HFFc6 (cell line): Measurements from ENCODE around the gene TMEM109. TPM values are rescaled to one million over a fixed set of nuclear protein-coding genes. Genes with fewer than 3 reads are reported as not detected.

Experiments
- DNase-seq: peaks from one replicate; pipeline ENCODE4 v3.0.0-alpha.2; 2018
- H3K27ac Mint-ChIP-seq: 2 replicates; pipeline ENCODE4 v1.8.0; 2020; ENCODE audit warnings: mild to moderate bottlenecking, mixed read lengths
- H3K27me3 Mint-ChIP-seq: 2 replicates; pipeline ENCODE4 v1.8.0; 2021; ENCODE audit warnings: mild to moderate bottlenecking, moderate library complexity, mixed read lengths; ENCODE audit not compliant: insufficient read depth
- H3K36me3 Mint-ChIP-seq: 2 replicates; pipeline ENCODE4 v1.8.0; 2021; ENCODE audit warnings: low read depth, mixed read lengths
- H3K4me1 Mint-ChIP-seq: 2 replicates; pipeline ENCODE4 v1.8.0; 2020; ENCODE audit warnings: low read depth, mixed read lengths
- H3K4me3 Mint-ChIP-seq: 2 replicates; pipeline ENCODE4 v1.8.0; 2020; ENCODE audit warnings: mild to moderate bottlenecking, moderate library complexity, mixed read lengths
- H3K9me3 Mint-ChIP-seq: 2 replicates; pipeline ENCODE4 v1.8.0; 2020; ENCODE audit warnings: mild to moderate bottlenecking, mixed read lengths
- CTCF ChIP-seq: fragments of 200-600 bp; sonication (generic); IDR thresholded peaks from 2 replicates; pipeline ENCODE4 v1.5.0; 2021; ENCODE audit warnings: antibody characterized with exemption, mild to moderate bottlenecking
- total RNA-seq, 6 experiments: library from RNA; stranded (reverse); fragmentation: NEBNext Ultra II Directional; extraction: Animal tissue kit (Norgen Biotek cat#: 25700); gene quantifications; 2 replicates in 1 of 6; 3 replicates in 5 of 6; pipeline ENCODE4 v1.2.3, GENCODE V29; 2021

TMEM109 gene
- total RNA-seq, 6 experiments from 2014 or later, result 74.6 to 101 (median 92.5) TPM

GRCh38 chr11:60923326-60923725 is 9.4 kb downstream of the TMEM109 start:
- no peak overlapping the region for H3K4me3 Mint-ChIP-seq
- H3K9me3 Mint-ChIP-seq, result no peaks in the 10 kb centered on the region
- no peak overlapping the region for H3K27ac Mint-ChIP-seq
- TF ChIP-seq CTCF, result no peak
- no peaks in the 10 kb centered on the region for H3K27me3 Mint-ChIP-seq
- peaks cover 29% of the 10 kb centered on the region for H3K4me1 Mint-ChIP-seq
- H3K36me3 Mint-ChIP-seq, result peaks cover 10% of the 10 kb centered on the region; the same call in 1 of the 2 replicates
- DNase-seq, result no peak

DNA sequence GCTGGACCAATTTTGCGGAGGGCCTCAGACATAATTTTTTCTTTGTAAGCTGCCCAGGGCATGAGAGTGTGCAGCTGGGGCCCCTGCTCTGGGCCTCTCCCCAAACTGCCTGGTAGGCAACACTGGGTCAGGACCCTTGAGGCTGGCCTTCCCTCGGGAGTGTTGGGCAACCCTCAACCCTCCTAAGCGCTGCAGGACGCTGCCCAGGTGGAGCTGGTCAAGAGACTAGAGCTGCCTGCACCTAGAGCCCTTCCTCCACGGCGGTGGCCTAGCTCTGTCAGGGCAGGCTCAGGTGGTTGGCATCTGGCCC is 9.8 kb downstream of the TMEM109 start:
- no peak for TF ChIP-seq CTCF
- peaks cover 10% of the 10 kb centered on the region; the same call in 1 of the 2 replicates for H3K36me3 Mint-ChIP-seq
- H3K27me3 Mint-ChIP-seq, result no peaks in the 10 kb centered on the region
- no peak for DNase-seq
- H3K4me3 Mint-ChIP-seq, result peak overlapping the region; percentile 89
- H3K9me3 Mint-ChIP-seq, result no peaks in the 10 kb centered on the region
- no peak overlapping the region for H3K27ac Mint-ChIP-seq
- peaks cover 25% of the 10 kb centered on the region for H3K4me1 Mint-ChIP-seq

DNA sequence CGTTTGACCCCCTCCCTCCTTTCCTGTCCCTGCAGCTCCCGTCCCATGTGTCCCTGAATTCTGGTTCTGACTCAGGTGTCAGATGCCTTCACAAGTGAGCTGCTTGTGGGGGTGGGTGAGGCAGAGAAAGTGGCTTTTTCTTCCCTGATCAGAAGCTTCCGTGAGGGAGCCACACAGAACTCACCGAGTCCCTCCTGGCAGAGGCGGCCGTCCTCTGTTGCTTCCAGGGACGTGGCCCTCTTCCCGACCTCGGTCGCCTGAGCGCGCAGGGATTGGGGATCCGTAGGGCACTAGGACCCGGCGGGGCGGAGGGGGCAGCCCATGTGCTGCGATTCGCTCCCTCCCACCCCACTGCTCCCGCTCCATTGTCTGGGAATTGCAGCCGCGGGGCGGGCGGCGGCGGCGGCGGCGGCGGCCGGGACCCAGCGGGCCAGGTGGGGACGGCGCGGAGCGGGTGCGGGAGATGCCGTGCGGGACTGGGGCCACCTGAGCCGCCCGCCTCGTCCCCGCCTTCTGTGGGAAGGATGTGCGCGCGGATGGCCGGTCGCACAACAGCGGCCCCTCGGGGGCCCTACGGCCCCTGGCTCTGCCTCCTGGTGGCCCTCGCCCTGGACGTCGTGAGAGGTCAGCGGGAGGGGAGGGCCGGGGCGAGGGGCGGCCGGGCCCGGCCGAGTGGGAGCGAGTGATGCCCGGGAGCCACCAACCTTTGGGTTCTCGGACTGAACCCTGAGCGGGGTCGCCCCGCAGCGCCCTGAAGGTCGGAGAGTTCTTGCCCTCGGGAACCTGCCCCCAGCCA is 10.3 kb downstream of the TMEM109 start, which contains the start of gene TMEM132A:
TSS of gene TMEM132A (plus strand) at position 351 of the 796 bp plus-strand sequence. CDS start at position 525, 174 bp downstream.
- peak within 1 kb of the TSS; percentile 13 for H3K27ac Mint-ChIP-seq
- H3K4me1 Mint-ChIP-seq, result peaks cover 19% of the 10 kb centered on the region
- no peaks in the 10 kb centered on the region for H3K9me3 Mint-ChIP-seq
- TF ChIP-seq CTCF, result no peak
- H3K36me3 Mint-ChIP-seq, result peaks cover 10% of the 10 kb centered on the region; the same call in 1 of the 2 replicates
- DNase-seq, result peak; percentile 34
- H3K27me3 Mint-ChIP-seq, result no peaks in the 10 kb centered on the region
- peak within 1 kb of the TSS; percentile 89 for H3K4me3 Mint-ChIP-seq

DNA sequence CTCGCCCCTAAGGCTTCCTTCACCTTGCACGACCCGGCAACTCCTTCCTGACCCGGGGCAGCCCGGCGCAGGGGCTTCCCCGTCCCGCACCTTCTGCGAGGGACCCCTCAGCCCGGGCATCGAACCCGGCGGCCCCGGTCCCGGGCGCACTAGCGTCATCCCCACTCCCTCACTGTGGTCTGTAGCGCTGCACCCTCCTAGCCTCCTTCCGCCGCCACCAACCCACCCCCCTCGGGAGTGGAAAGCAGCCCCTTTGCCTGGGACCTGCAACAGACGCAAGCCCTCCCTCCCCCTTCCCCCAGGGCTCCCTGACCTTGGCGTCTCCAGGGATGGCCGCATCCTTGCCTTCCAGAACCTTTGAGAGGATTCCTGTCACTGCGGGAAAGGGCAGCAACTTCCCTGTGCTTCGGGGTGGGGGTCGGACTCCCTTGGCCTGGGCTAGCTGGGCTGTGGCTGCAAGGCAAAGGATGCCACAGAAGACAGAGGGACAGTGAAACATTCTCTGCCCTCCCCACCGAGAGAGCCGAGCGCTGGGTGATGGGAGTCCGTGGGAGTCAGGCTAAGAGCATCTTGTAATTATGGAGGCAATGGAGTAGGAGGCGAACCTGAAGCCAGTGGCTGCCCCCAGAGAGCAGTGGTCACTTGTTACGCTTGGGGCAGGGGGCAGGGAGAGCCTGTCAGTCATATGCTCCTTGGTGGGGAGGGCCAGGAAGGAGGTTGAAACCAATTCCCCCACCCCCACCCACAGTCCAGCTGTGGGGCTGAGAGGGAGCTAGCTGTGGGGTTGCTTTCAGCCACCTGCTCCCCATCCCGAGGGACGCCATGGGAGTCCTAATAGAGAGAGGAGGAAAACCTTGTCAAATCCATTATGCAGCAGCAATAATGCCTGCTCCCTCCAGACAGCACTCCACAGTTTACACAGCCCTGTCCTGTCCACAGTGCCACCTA is 11.2 kb downstream of the TMEM109 start:
- H3K27me3 Mint-ChIP-seq, result no peaks in the 10 kb centered on the region
- peak overlapping the region; percentile 61 for H3K27ac Mint-ChIP-seq
- peaks cover 10% of the 10 kb centered on the region; the same call in 1 of the 2 replicates for H3K36me3 Mint-ChIP-seq
- peaks cover 13% of the 10 kb centered on the region for H3K4me1 Mint-ChIP-seq
- no peak for DNase-seq
- peak overlapping the region; percentile 89 for H3K4me3 Mint-ChIP-seq
- no peak for TF ChIP-seq CTCF
- no peaks in the 10 kb centered on the region for H3K9me3 Mint-ChIP-seq

GRCh38 chr11:60925868-60926267 is 11.9 kb downstream of the TMEM109 start:
- Mint-ChIP-seq H3K27me3 (no peaks in the 10 kb centered on the region), H3K9me3 (no peaks in the 10 kb centered on the region), H3K27ac (peak overlapping the region; percentile 61), H3K4me3 (peak overlapping the region; percentile 89), H3K36me3 (peaks cover 5% of the 10 kb centered on the region; the same call in 1 of the 2 replicates), H3K4me1 (peaks cover 13% of the 10 kb centered on the region)
- TF ChIP-seq CTCF, result peak; percentile 9; the same call in 1 of the 2 replicates
- DNase-seq, result peak; percentile 59
